Measurements from ENCODE around the gene MAGEA2B.
"Not testable (repeated sequence)": the region's sequence is repeated elsewhere in the genome, so short reads cannot be mapped to it uniquely, and the experiment has no call there.

Gene MAGEA2B

GRCh38 chrX:152713815-152714787, at the start of gene MAGEA2B:
MAGEA2B (plus strand) TSS chrX:152714628; CDS start chrX:152717107, 2,479 bp downstream.
- not testable (repeated sequence) for H3K36me3 ChIP-seq (ENCODE audit: control insufficient read depth in 1 of 2, insufficient read depth in 2 of 2, low read length in 2 of 2); H3K27me3 ChIP-seq (ENCODE audit: low read depth, low read length); H3K9me3 ChIP-seq (ENCODE audit: control insufficient read depth in 1 of 2, low read length in 2 of 2); H3K27ac ChIP-seq (ENCODE audit: low read length); H3K4me3 ChIP-seq (ENCODE audit: low read depth in 1 of 2, low read length in 2 of 2); H3K4me1 ChIP-seq (ENCODE audit: control insufficient read depth in 1 of 2, insufficient read depth in 2 of 2, low read length in 2 of 2)

- Histone ChIP-seq H3K9me3 (ENCODE audit: control insufficient read depth in 1 of 2, low read length in 2 of 2) (no peaks in the 10 kb centered on the region), H3K27me3 (ENCODE audit: low read depth, low read length) (no peaks in the 10 kb centered on the region), H3K4me1 (ENCODE audit: control insufficient read depth in 1 of 2, insufficient read depth in 2 of 2, low read length in 2 of 2) (no peaks in the 10 kb centered on the region), H3K27ac (ENCODE audit: low read length) (no peak overlapping the region), H3K4me3 (ENCODE audit: low read depth in 1 of 2, low read length in 2 of 2) (no peak overlapping the region), H3K36me3 (ENCODE audit: control insufficient read depth in 1 of 2, insufficient read depth in 2 of 2, low read length in 2 of 2) (no peaks in the 10 kb centered on the region)
Observed at GRCh38 chrX:152674135-152674534, 40.3 kb upstream of the MAGEA2B start.

- H3K4me1 ChIP-seq (ENCODE audit: control insufficient read depth in 1 of 2, insufficient read depth in 2 of 2, low read length in 2 of 2); H3K9me3 ChIP-seq (ENCODE audit: control insufficient read depth in 1 of 2, low read length in 2 of 2); H3K36me3 ChIP-seq (ENCODE audit: control insufficient read depth in 1 of 2, insufficient read depth in 2 of 2, low read length in 2 of 2); H3K27me3 ChIP-seq (ENCODE audit: low read depth, low read length); H3K4me3 ChIP-seq (ENCODE audit: low read depth in 1 of 2, low read length in 2 of 2); H3K27ac ChIP-seq (ENCODE audit: low read length): not testable (repeated sequence)
Observed at GRCh38 chrX:152674652-152675051, 39.8 kb upstream of the MAGEA2B start.

GRCh38 chrX:152681012-152681411, 33.4 kb upstream of the MAGEA2B start:
- H3K27me3 ChIP-seq (ENCODE audit: low read depth, low read length); H3K4me1 ChIP-seq (ENCODE audit: control insufficient read depth in 1 of 2, insufficient read depth in 2 of 2, low read length in 2 of 2); H3K27ac ChIP-seq (ENCODE audit: low read length): not testable (repeated sequence)

GRCh38 chrX:152697952-152698931, 16.2 kb upstream of the MAGEA2B start, which contains the start of gene MAGEA3:
MAGEA3 (plus strand) TSS chrX:152698794; CDS start chrX:152700833, 2,039 bp downstream.
- not testable (repeated sequence) for H3K27me3 ChIP-seq (ENCODE audit: low read depth, low read length); H3K9me3 ChIP-seq (ENCODE audit: control insufficient read depth in 1 of 2, low read length in 2 of 2); H3K27ac ChIP-seq (ENCODE audit: low read length); H3K4me3 ChIP-seq (ENCODE audit: low read depth in 1 of 2, low read length in 2 of 2); H3K4me1 ChIP-seq (ENCODE audit: control insufficient read depth in 1 of 2, insufficient read depth in 2 of 2, low read length in 2 of 2); H3K36me3 ChIP-seq (ENCODE audit: control insufficient read depth in 1 of 2, insufficient read depth in 2 of 2, low read length in 2 of 2)

More at GRCh38 chrX:152681012-152681411, 33.4 kb upstream of the MAGEA2B start:
- H3K9me3 ChIP-seq (ENCODE audit: control insufficient read depth in 1 of 2, low read length in 2 of 2); H3K4me3 ChIP-seq (ENCODE audit: low read depth in 1 of 2, low read length in 2 of 2); H3K36me3 ChIP-seq (ENCODE audit: control insufficient read depth in 1 of 2, insufficient read depth in 2 of 2, low read length in 2 of 2): not testable (repeated sequence)

GRCh38 chrX:152700390-152700789, 14.0 kb upstream of the MAGEA2B start:
- H3K4me1 ChIP-seq (ENCODE audit: control insufficient read depth in 1 of 2, insufficient read depth in 2 of 2, low read length in 2 of 2); H3K36me3 ChIP-seq (ENCODE audit: control insufficient read depth in 1 of 2, insufficient read depth in 2 of 2, low read length in 2 of 2); H3K27me3 ChIP-seq (ENCODE audit: low read depth, low read length); H3K27ac ChIP-seq (ENCODE audit: low read length); H3K4me3 ChIP-seq (ENCODE audit: low read depth in 1 of 2, low read length in 2 of 2); H3K9me3 ChIP-seq (ENCODE audit: control insufficient read depth in 1 of 2, low read length in 2 of 2): not testable (repeated sequence)

GRCh38 chrX:152706500-152706899, 7.9 kb upstream of the MAGEA2B start:
- H3K36me3 ChIP-seq (ENCODE audit: control insufficient read depth in 1 of 2, insufficient read depth in 2 of 2, low read length in 2 of 2); H3K27ac ChIP-seq (ENCODE audit: low read length); H3K4me3 ChIP-seq (ENCODE audit: low read depth in 1 of 2, low read length in 2 of 2); H3K4me1 ChIP-seq (ENCODE audit: control insufficient read depth in 1 of 2, insufficient read depth in 2 of 2, low read length in 2 of 2); H3K27me3 ChIP-seq (ENCODE audit: low read depth, low read length); H3K9me3 ChIP-seq (ENCODE audit: control insufficient read depth in 1 of 2, low read length in 2 of 2): not testable (repeated sequence)

GRCh38 chrX:152709173-152709572, 5.3 kb upstream of the MAGEA2B start, which contains the start of gene CSAG2:
CSAG2 (minus strand) TSS chrX:152709273; CDS start chrX:152709112, 161 bp downstream.
- not testable (repeated sequence) for H3K27me3 ChIP-seq (ENCODE audit: low read depth, low read length); H3K4me1 ChIP-seq (ENCODE audit: control insufficient read depth in 1 of 2, insufficient read depth in 2 of 2, low read length in 2 of 2); H3K36me3 ChIP-seq (ENCODE audit: control insufficient read depth in 1 of 2, insufficient read depth in 2 of 2, low read length in 2 of 2); H3K9me3 ChIP-seq (ENCODE audit: control insufficient read depth in 1 of 2, low read length in 2 of 2); H3K4me3 ChIP-seq (ENCODE audit: low read depth in 1 of 2, low read length in 2 of 2); H3K27ac ChIP-seq (ENCODE audit: low read length)

GRCh38 chrX:152713195-152713594, 1.2 kb upstream of the MAGEA2B start:
- not testable (repeated sequence) for H3K4me3 ChIP-seq (ENCODE audit: low read depth in 1 of 2, low read length in 2 of 2); H3K27ac ChIP-seq (ENCODE audit: low read length); H3K9me3 ChIP-seq (ENCODE audit: control insufficient read depth in 1 of 2, low read length in 2 of 2); H3K4me1 ChIP-seq (ENCODE audit: control insufficient read depth in 1 of 2, insufficient read depth in 2 of 2, low read length in 2 of 2); H3K27me3 ChIP-seq (ENCODE audit: low read depth, low read length); H3K36me3 ChIP-seq (ENCODE audit: control insufficient read depth in 1 of 2, insufficient read depth in 2 of 2, low read length in 2 of 2)

GRCh38 chrX:152725409-152725808, 11.0 kb downstream of the MAGEA2B start:
- H3K4me3 ChIP-seq (ENCODE audit: low read depth in 1 of 2, low read length in 2 of 2), result no peak overlapping the region
- no peak overlapping the region for H3K27ac ChIP-seq (ENCODE audit: low read length)
- no peaks in the 10 kb centered on the region for H3K9me3 ChIP-seq (ENCODE audit: control insufficient read depth in 1 of 2, low read length in 2 of 2)
- H3K4me1 ChIP-seq (ENCODE audit: control insufficient read depth in 1 of 2, insufficient read depth in 2 of 2, low read length in 2 of 2), result no peaks in the 10 kb centered on the region
- no peaks in the 10 kb centered on the region for H3K27me3 ChIP-seq (ENCODE audit: low read depth, low read length)
- H3K36me3 ChIP-seq (ENCODE audit: control insufficient read depth in 1 of 2, insufficient read depth in 2 of 2, low read length in 2 of 2), result no peaks in the 10 kb centered on the region
